Neural cell (in vitro differentiated cells): ENCODE measurements around the gene RTTN. TPM values are rescaled to one million over a fixed set of nuclear protein-coding genes. Genes with fewer than 3 reads are reported as not detected.

Experiments
- H2AFZ ChIP-seq: fragments of 200-600, 300-800 bp; sonication (generic), shearing (Covaris generic); 2 replicates; pipeline ENCODE4 v1.6.0; 2014; ENCODE audit warnings: low read depth, mild to moderate bottlenecking, antibody characterized with exemption, low read length, moderate library complexity
- H3F3A ChIP-seq: fragments of 200-600 bp; shearing (Covaris generic); 2 replicates; pipeline ENCODE4 v1.6.1; 2016; ENCODE audit warnings: mild to moderate bottlenecking, moderate library complexity, mixed read lengths, antibody characterized with exemption, low read length; ENCODE audit not compliant: insufficient read depth, poor library complexity, severe bottlenecking
- H3K27ac ChIP-seq: fragments of 200-600, 300-800 bp; sonication (generic), shearing (Covaris generic); 2 replicates; pipeline ENCODE4 v1.5.1; 2014; ENCODE audit warnings: mild to moderate bottlenecking, low read length, moderate library complexity
- H3K27me3 ChIP-seq: fragments of 300-800, 200-600 bp; sonication (generic), shearing (Covaris generic); 2 replicates; pipeline ENCODE4 v1.6.0; 2014; ENCODE audit warnings: mild to moderate bottlenecking, low read depth, low read length, moderate library complexity; ENCODE audit not compliant: insufficient read depth
- H3K36me3 ChIP-seq: fragments of 300-800, 200-600 bp; sonication (generic), shearing (Covaris generic); 2 replicates; pipeline ENCODE4 v1.5.1; 2014; ENCODE audit warnings: mild to moderate bottlenecking, antibody characterized with exemption, low read length, moderate library complexity; ENCODE audit not compliant: insufficient read depth
- H3K4me2 ChIP-seq: fragments of 300-800, 200-600 bp; sonication (generic), shearing (Covaris generic); 2 replicates; pipeline ENCODE4 v1.6.0; 2014; ENCODE audit warnings: mild to moderate bottlenecking, low read length
- H3K4me3 ChIP-seq: fragments of 300-800, 200-600 bp; sonication (generic), shearing (Covaris generic); 2 replicates; pipeline ENCODE4 v1.5.1; 2014; ENCODE audit warnings: mild to moderate bottlenecking, low read length, moderate library complexity
- H3K79me2 ChIP-seq: fragments of 200-600 bp; shearing (Covaris generic); replicated peaks from 2 replicates; pipeline ENCODE4 v1.6.0; 2014; ENCODE audit warnings: mild to moderate bottlenecking, low read length, moderate library complexity; ENCODE audit not compliant: insufficient read depth
- H3K9ac ChIP-seq: fragments of 300-800, 200-600 bp; sonication (generic), shearing (Covaris generic); 2 replicates; pipeline ENCODE4 v1.6.1; 2016; ENCODE audit warnings: mild to moderate bottlenecking, low read length, mixed read lengths
- H3K9me2 ChIP-seq: fragments of 200-600 bp; shearing (Covaris generic); 2 replicates; pipeline ENCODE4 v1.6.1; 2016; ENCODE audit warnings: mild to moderate bottlenecking, low read length, mixed read lengths; ENCODE audit not compliant: insufficient read depth
- H3K9me3 ChIP-seq: fragments of 200-600, 300-800 bp; sonication (generic), shearing (Covaris generic); 2 replicates; pipeline ENCODE4 v1.6.1; 2016; ENCODE audit warnings: mild to moderate bottlenecking, mixed run types, low read length, moderate library complexity, mixed read lengths
- H4K20me1 ChIP-seq: fragments of 200-600 bp; shearing (Covaris generic); 2 replicates; pipeline ENCODE4 v1.6.1; 2016; ENCODE audit warnings: mild to moderate bottlenecking, mixed run types; ENCODE audit not compliant: insufficient read depth
- CTCF ChIP-seq: fragments of 450-650 bp; IDR thresholded peaks from 2 replicates; pipeline ENCODE4 v1.5.1; 2014; ENCODE audit warnings: antibody characterized with exemption, mild to moderate bottlenecking, moderate library complexity; ENCODE audit not compliant: poor library complexity, severe bottlenecking
- EP300 ChIP-seq: fragments of 450-650 bp; conservative IDR thresholded peaks from 2 replicates; pipeline ENCODE4 v1.6.1; 2014; ENCODE audit warnings: antibody characterized with exemption, mild to moderate bottlenecking, moderate library complexity; ENCODE audit not compliant: poor library complexity, severe bottlenecking
- EZH2 ChIP-seq: fragments of 200-600, 300-800 bp; shearing (Covaris generic), sonication (generic); IDR thresholded peaks from 2 replicates; pipeline ENCODE4 v1.6.1; 2014; ENCODE audit warnings: antibody characterized with exemption, low read length, borderline replicate concordance, mild to moderate bottlenecking; ENCODE audit not compliant: insufficient read depth, poor library complexity, severe bottlenecking
- MXI1 ChIP-seq: fragments of 450-650 bp; conservative IDR thresholded peaks from 2 replicates; pipeline ENCODE4 v1.6.1; 2014; ENCODE audit warnings: antibody characterized with exemption, mild to moderate bottlenecking; ENCODE audit not compliant: poor library complexity, severe bottlenecking
- POLR2AphosphoS5 ChIP-seq: IDR thresholded peaks from 2 replicates; pipeline ENCODE4 v1.6.1; 2012
- RAD21 ChIP-seq: fragments of 450-650 bp; conservative IDR thresholded peaks from 2 replicates; pipeline ENCODE4 v1.6.1; 2014; ENCODE audit warnings: antibody characterized with exemption, mild to moderate bottlenecking, moderate library complexity
- REST ChIP-seq: IDR thresholded peaks from 2 replicates; pipeline ENCODE4 v1.6.1; 2012; ENCODE audit warnings: borderline replicate concordance
- SMC3 ChIP-seq: fragments of 450-650 bp; conservative IDR thresholded peaks from 2 replicates; pipeline ENCODE4 v1.6.1; 2014; ENCODE audit warnings: antibody characterized with exemption, mild to moderate bottlenecking, moderate library complexity; ENCODE audit not compliant: poor library complexity
- TAF1 ChIP-seq: IDR thresholded peaks from 2 replicates; pipeline ENCODE4 v1.6.1; 2012; ENCODE audit warnings: low read depth
- polyA plus RNA-seq: library from polyadenylated mRNA; depleted of rRNA; stranded (reverse); fragments of >200 nt; gene quantifications from 2 replicates; pipeline ENCODE4 v1.2.3, GENCODE V29; 2014

Gene RTTN
- polyA plus RNA-seq, 1 donor from 2014 or later, result 24.2 TPM

GRCh38 chr18:70207181-70207580 is 1.7 kb upstream of the RTTN start:
- Histone ChIP-seq H3K9me2 (no peaks in the 10 kb centered on the region), H3F3A (no peaks in the 10 kb centered on the region), H3K27ac (no peak overlapping the region), H3K27me3 (no peaks in the 10 kb centered on the region), H3K9ac (no peak overlapping the region), H2AFZ (no peak overlapping the region), H3K4me2 (no peak overlapping the region), H3K36me3 (no peaks in the 10 kb centered on the region), H3K9me3 (no peaks in the 10 kb centered on the region), H3K79me2 (peaks cover 6% of the 10 kb centered on the region), H3K4me3 (no peak overlapping the region), H4K20me1 (no peaks in the 10 kb centered on the region)
- TF ChIP-seq RAD21 (no peak), REST (no peak), TAF1 (no peak), POLR2AphosphoS5 (no peak), CTCF (no peak)

- Histone ChIP-seq H4K20me1 (no peaks in the 10 kb centered on the region), H3K27ac (no peak overlapping the region), H3K9me3 (no peaks in the 10 kb centered on the region), H3F3A (no peaks in the 10 kb centered on the region), H3K36me3 (no peaks in the 10 kb centered on the region), H3K4me3 (no peak overlapping the region), H3K4me2 (no peak overlapping the region), H2AFZ (no peak overlapping the region), H3K9me2 (no peaks in the 10 kb centered on the region), H3K27me3 (no peaks in the 10 kb centered on the region), H3K9ac (no peak overlapping the region), H3K79me2 (peaks cover 4% of the 10 kb centered on the region)
- no peak for TF ChIP-seq POLR2AphosphoS5
- TF ChIP-seq EP300, result no peak
- no peak for TF ChIP-seq CTCF
- no peak for TF ChIP-seq SMC3
- TF ChIP-seq REST, result no peak
- TF ChIP-seq TAF1, result no peak
- TF ChIP-seq RAD21, result no peak
- no peak for TF ChIP-seq MXI1
- TF ChIP-seq EZH2, result no peak
Measured at GRCh38 chr18:70200286-70200685, 5.2 kb downstream of the RTTN start.
